IMR-90 (cell line): ENCODE data around the gene LTBP2. TPM values are rescaled to one million over a fixed set of nuclear protein-coding genes. Genes with fewer than 3 reads are reported as not detected.

ENCODE experiments used
- ATAC-seq: fragments of 200-7000 bp; cut with Tn5 transposase; 2 replicates; pipeline ENCODE4 v1.9.1; 2020; ENCODE audit warnings: low read depth, mild to moderate bottlenecking, moderate library complexity
- BruUV-seq: library from RNA; stranded (reverse); fragments of 400-500 nt; replicated peaks from 2 replicates; lab custom pipeline; 2021; lab: Mats Ljungman, UMichigan
- CTCF ChIA-PET: fragments of 300-600 bp; formaldehyde crosslinking; extraction: SDS; loops from one replicate; lab custom pipeline; 2021; ENCODE audit warnings: antibody characterized with exemption; lab: Yijun Ruan, JAX
- POLR2A ChIA-PET: fragments of 300-600 bp; sonication (Branson Sonifier 250); formaldehyde crosslinking; loops from one replicate; lab custom pipeline; 2022; ENCODE audit warnings: antibody characterized with exemption; ENCODE audit not compliant: unreplicated experiment; lab: Charles Lee
- DNase-seq: peaks from one replicate; pipeline ENCODE4 v3.0.0; 2013
- H2AFZ ChIP-seq: replicated peaks from 2 replicates; pipeline ENCODE3; 2013; ENCODE audit warnings: low read length, mild to moderate bottlenecking; ENCODE audit not compliant: poor library complexity
- H2AK5ac ChIP-seq: 2 replicates; pipeline ENCODE4 v1.6.1; 2013; ENCODE audit warnings: low read depth, low read length, inconsistent platforms
- H2AK9ac ChIP-seq: replicated peaks from 2 replicates; pipeline ENCODE3; 2013; ENCODE audit warnings: mild to moderate bottlenecking, low read depth, low read length, moderate library complexity; ENCODE audit not compliant: poor library complexity
- H2BK120ac ChIP-seq: 2 replicates; pipeline ENCODE4 v1.6.1; 2013; ENCODE audit warnings: low read depth, low read length, inconsistent platforms
- H2BK15ac ChIP-seq: 3 replicates; pipeline ENCODE4 v1.6.1; 2013; ENCODE audit warnings: low read depth, low read length, inconsistent platforms
- H2BK20ac ChIP-seq: 2 replicates; pipeline ENCODE4 v1.6.1; 2013; ENCODE audit warnings: low read depth, mild to moderate bottlenecking, inconsistent platforms, low read length, moderate library complexity
- H2BK5ac ChIP-seq: 2 replicates; pipeline ENCODE4 v1.6.1; 2013; ENCODE audit warnings: mild to moderate bottlenecking, low read depth, low read length, inconsistent platforms; ENCODE audit not compliant: poor library complexity, severe bottlenecking
- H3K14ac ChIP-seq: replicated peaks from 2 replicates; pipeline ENCODE4 v1.6.1; 2013; ENCODE audit warnings: low read depth, low read length, inconsistent platforms
- H3K18ac ChIP-seq: 2 replicates; pipeline ENCODE4 v1.6.1; 2013; ENCODE audit warnings: low read depth, low read length, control low read depth
- H3K23ac ChIP-seq: 2 replicates; pipeline ENCODE4 v1.6.1; 2013; ENCODE audit warnings: low read depth, low read length, inconsistent platforms
- H3K27ac ChIP-seq: 2 replicates; pipeline ENCODE4 v1.5.1; 2013; ENCODE audit warnings: mild to moderate bottlenecking, control low read depth, low read length; ENCODE audit not compliant: insufficient read depth
- H3K27me3 ChIP-seq: 2 replicates; pipeline ENCODE4 v1.6.1; 2013; ENCODE audit warnings: low read length; ENCODE audit not compliant: control insufficient read depth, insufficient read depth
- H3K36me3 ChIP-seq: 2 replicates; pipeline ENCODE4 v1.6.1; 2013; ENCODE audit warnings: low read length, mixed read lengths; ENCODE audit not compliant: control insufficient read depth, insufficient read depth
- H3K4ac ChIP-seq: 2 replicates; pipeline ENCODE4 v1.6.1; 2013; ENCODE audit warnings: low read depth, low read length, inconsistent platforms
- H3K4me1 ChIP-seq: 2 replicates; pipeline ENCODE4 v1.6.1; 2013; ENCODE audit warnings: low read length, mixed read lengths; ENCODE audit not compliant: control insufficient read depth, insufficient read depth
- H3K4me2 ChIP-seq: 2 replicates; pipeline ENCODE4 v1.6.1; 2013; ENCODE audit warnings: low read depth, mild to moderate bottlenecking, control low read depth, low read length, moderate library complexity
- H3K4me3 ChIP-seq: 2 replicates; pipeline ENCODE4 v1.5.1; 2013; ENCODE audit warnings: low read depth, mild to moderate bottlenecking, control low read depth, low read length, moderate library complexity; ENCODE audit not compliant: insufficient read depth
- H3K56ac ChIP-seq: 2 replicates; pipeline ENCODE4 v1.6.1; 2013; ENCODE audit warnings: low read length, inconsistent platforms; ENCODE audit not compliant: insufficient read depth; ENCODE audit errors: extremely low read depth
- H3K79me1 ChIP-seq, 2 experiments: 2 replicates each; pipeline ENCODE4 v1.6.1; 2013; ENCODE audit warnings: low read length in 2 of 2, inconsistent platforms in 1 of 2, low read depth in 1 of 2
- H3K9ac ChIP-seq: 2 replicates; pipeline ENCODE4 v1.6.1; 2013; ENCODE audit warnings: low read depth, low read length, control low read depth
- H3K9me1 ChIP-seq: 2 replicates; pipeline ENCODE4 v1.6.1; 2013; ENCODE audit warnings: low read length, inconsistent platforms; ENCODE audit not compliant: insufficient read depth
- H3K9me3 ChIP-seq: 2 replicates; pipeline ENCODE4 v1.6.1; 2013; ENCODE audit warnings: low read length; ENCODE audit not compliant: control insufficient read depth, insufficient read depth
- H4K20me1 ChIP-seq: 2 replicates; pipeline ENCODE4 v1.6.1; 2013; ENCODE audit warnings: low read length, inconsistent platforms; ENCODE audit not compliant: insufficient read depth
- H4K5ac ChIP-seq: 2 replicates; pipeline ENCODE4 v1.6.1; 2013; ENCODE audit warnings: mild to moderate bottlenecking, low read depth, low read length, control low read depth
- H4K8ac ChIP-seq, 2 experiments: 2 replicates each; pipeline ENCODE4 v1.6.1; 2013; ENCODE audit warnings: low read depth in 2 of 2, low read length in 2 of 2, control low read depth in 1 of 2, inconsistent platforms in 1 of 2
- H4K91ac ChIP-seq: 2 replicates; pipeline ENCODE4 v1.6.1; 2013; ENCODE audit warnings: low read depth, low read length, inconsistent platforms; ENCODE audit not compliant: insufficient read depth
- RCOR1 ChIP-seq: IDR thresholded peaks from 2 replicates; pipeline ENCODE4 v1.6.1; 2012; ENCODE audit warnings: mild to moderate bottlenecking, low read length, improper control_type of control experiment; ENCODE audit not compliant: insufficient replicate concordance
- RFX5 ChIP-seq: IDR thresholded peaks from 2 replicates; pipeline ENCODE4 v1.8.0; 2012; ENCODE audit warnings: low read depth, mild to moderate bottlenecking, low read length, moderate library complexity
- WGBS, 2 experiments: methylation state at CpG; one replicate each; pipeline versions ENCODE4 v1.1.5 to v1.1.7; 2013; ENCODE audit warnings: missing lambda C conversion rate in 2 of 2; ENCODE audit not compliant: insufficient read length in 1 of 2; ENCODE audit errors: extremely low coverage in 2 of 2; 5-methylcytosine and 5-hydroxymethylcytosine counted together
- dilution Hi-C: fragments of 300-500 bp; cut with HindIII; formaldehyde crosslinking; loops from one replicate; pipeline ENCODE4 v1.14.3; 2018; ENCODE audit warnings: low sequenced_read_pairs; ENCODE audit not compliant: unreplicated experiment
- in situ Hi-C: fragments of 300-500 bp; cut with MboI; formaldehyde crosslinking; loops from 3 replicates; pipeline ENCODE4 v1.14.3; 2019; ENCODE audit warnings: low sequenced_read_pairs, inconsistent platforms, mixed read lengths
- intact Hi-C: fragments of 100-400 bp; cut with micrococcal nuclease; formaldehyde crosslinking; loops from 2 replicates; pipeline ENCODE4 v1.10.0; 2022
- polyA plus RNA-seq, 3 experiments: library from polyadenylated mRNA; depleted of rRNA; stranded (reverse); fragments of >200 nt; gene quantifications; 2 replicates each; pipeline ENCODE4 v1.2.3, GENCODE V29; 2012; ENCODE audit warnings: low replicate concordance in 1 of 3
- total RNA-seq: library from RNA; depleted of rRNA; stranded (reverse); fragments of >200 nt; gene quantifications from 2 replicates; pipeline ENCODE4 v1.2.3, GENCODE V29; 2012
- TF ChIP-seq, protein P1 (sequence below): fragments of 150-350 bp; IDR thresholded peaks from 2 replicates; pipeline ENCODE4 v1.6.1; 2017; ENCODE audit warnings: mild to moderate bottlenecking, antibody characterized with exemption, low read length, low read depth
- TF ChIP-seq, protein P2 (sequence below): fragments of 150-350 bp; IDR thresholded peaks from 2 replicates; pipeline ENCODE4 v1.6.1; 2016; ENCODE audit warnings: low read depth, mild to moderate bottlenecking, low read length, moderate library complexity, borderline replicate concordance

The LTBP2 gene
- total and polyA plus RNA-seq, 2 of the 4 experiments (the other 2 are of a cell fraction), result 23.8 to 79.3 TPM

DNA sequence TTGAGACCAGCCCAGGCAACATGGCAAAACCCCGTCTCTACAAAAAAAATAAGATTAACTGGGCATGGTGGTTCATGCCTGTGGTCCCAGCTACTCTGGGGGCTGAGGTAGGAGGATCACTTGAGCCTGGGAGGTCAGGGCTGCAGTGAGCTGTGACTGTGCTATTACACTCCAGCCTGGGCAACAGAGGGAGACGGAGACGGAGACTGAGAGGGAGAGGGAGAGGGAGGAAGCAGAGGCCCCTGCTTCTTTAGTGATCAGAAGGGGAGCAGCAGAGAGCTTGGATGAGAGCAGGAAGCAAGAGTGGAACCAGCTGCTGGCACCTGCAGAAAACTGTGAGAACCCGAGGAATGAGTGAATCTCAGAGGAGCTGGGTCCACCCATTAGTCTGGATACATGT, 72.5 kb downstream of the LTBP2 start:
- H3K4me1 ChIP-seq, result no peaks in the 10 kb centered on the region
- DNase-seq, result no peak
- 65% methylated on average over 3 of the region's 4 CpGs; no CpG with 5 or more reads in 1 of the 2 experiments for WGBS, 2 experiments
- no peak overlapping the region for H4K8ac ChIP-seq
- H3K9me1 ChIP-seq, result 0 out of 2 replicates have a peak, but pooled peaks cover 5% of the 10 kb centered on the region
- H3K23ac ChIP-seq, result no peak overlapping the region
- no peak overlapping the region for H4K5ac ChIP-seq
- no peak overlapping the region for H3K4ac ChIP-seq
- H3K9me3 ChIP-seq, result no peaks in the 10 kb centered on the region
- no peak overlapping the region for H3K18ac ChIP-seq
- in situ Hi-C loops, result no loop called here
- CTCF ChIA-PET, result no interaction called here
- dilution Hi-C loops, result no loop called here
- no TSS peak for BruUV-seq
- H2BK120ac ChIP-seq, result no peak overlapping the region
- no peak overlapping the region for H3K9ac ChIP-seq
- H2AK9ac ChIP-seq, result no peak overlapping the region
- H2BK5ac ChIP-seq, result no peak overlapping the region
- H2BK20ac ChIP-seq, result no peak overlapping the region
- TF ChIP-seq, protein P1, sequence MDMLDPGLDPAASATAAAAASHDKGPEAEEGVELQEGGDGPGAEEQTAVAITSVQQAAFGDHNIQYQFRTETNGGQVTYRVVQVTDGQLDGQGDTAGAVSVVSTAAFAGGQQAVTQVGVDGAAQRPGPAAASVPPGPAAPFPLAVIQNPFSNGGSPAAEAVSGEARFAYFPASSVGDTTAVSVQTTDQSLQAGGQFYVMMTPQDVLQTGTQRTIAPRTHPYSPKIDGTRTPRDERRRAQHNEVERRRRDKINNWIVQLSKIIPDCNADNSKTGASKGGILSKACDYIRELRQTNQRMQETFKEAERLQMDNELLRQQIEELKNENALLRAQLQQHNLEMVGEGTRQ, result no peak
- TF ChIP-seq RCOR1, result no peak
- TF ChIP-seq, protein P2, sequence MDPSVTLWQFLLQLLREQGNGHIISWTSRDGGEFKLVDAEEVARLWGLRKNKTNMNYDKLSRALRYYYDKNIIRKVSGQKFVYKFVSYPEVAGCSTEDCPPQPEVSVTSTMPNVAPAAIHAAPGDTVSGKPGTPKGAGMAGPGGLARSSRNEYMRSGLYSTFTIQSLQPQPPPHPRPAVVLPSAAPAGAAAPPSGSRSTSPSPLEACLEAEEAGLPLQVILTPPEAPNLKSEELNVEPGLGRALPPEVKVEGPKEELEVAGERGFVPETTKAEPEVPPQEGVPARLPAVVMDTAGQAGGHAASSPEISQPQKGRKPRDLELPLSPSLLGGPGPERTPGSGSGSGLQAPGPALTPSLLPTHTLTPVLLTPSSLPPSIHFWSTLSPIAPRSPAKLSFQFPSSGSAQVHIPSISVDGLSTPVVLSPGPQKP, result no peak
- TF ChIP-seq RFX5, result no peak
- peaks cover 2% of the 10 kb centered on the region; the same call in 1 of the 2 replicates for H3K36me3 ChIP-seq
- H3K27me3 ChIP-seq, result no peaks in the 10 kb centered on the region
- H3K4me2 ChIP-seq, result no peak overlapping the region
- H4K91ac ChIP-seq, result no peak overlapping the region
- H3K14ac ChIP-seq, result no peak overlapping the region
- ATAC-seq, result no peak
- H3K79me1 ChIP-seq, result peaks cover 0 to 5% of the 10 kb centered on the region in 2 experiments; a peak in 2 of 4 replicates
- no peak overlapping the region for H2BK15ac ChIP-seq
- intact Hi-C loops, result no loop called here
- H3K4me3 ChIP-seq, result no peak overlapping the region
- no peak overlapping the region for H2AFZ ChIP-seq
- H4K20me1 ChIP-seq, result no peaks in the 10 kb centered on the region
- POLR2A ChIA-PET, result no interaction called here
- no peak overlapping the region for H3K27ac ChIP-seq
- no peak overlapping the region for H2AK5ac ChIP-seq
- H3K56ac ChIP-seq, result no peak overlapping the region
